ENCODE measurements around the gene SLC26A6. TPM values are rescaled to one million over a fixed set of nuclear protein-coding genes. Genes with fewer than 3 reads are reported as not detected.
A peak's percentile ranks its signal among the peaks of the same experiment; 100 is the strongest.

Gene SLC26A6
- total RNA-seq, 1 experiment from 2014 or later, result 58.9 TPM

- Mint-ChIP-seq H3K4me1 (peaks cover 16% of the 10 kb centered on the region), H3K36me3 (peaks cover 40% of the 10 kb centered on the region), H3K27me3 (ENCODE audit: low read depth) (no peaks in the 10 kb centered on the region; the same call in 1 of the 2 replicates), H3K9me3 (no peaks in the 10 kb centered on the region), H3K4me3 (no peak overlapping the region), H3K27ac (peak overlapping the region; percentile 75)
- DNase-seq (ENCODE audit: low spot score) (no peak), ATAC-seq (no peak)
- CTCF ChIA-PET, result interaction anchor here (1.0 to 1.4 kb wide), 3 partner anchors 37 to 161 kb away, joined by 3 to 6 read pairs (median 3); partner anchors contain the start of gene SLC26A6
- POLR2A ChIA-PET, result no interaction called here
- TF ChIP-seq MYBL2 (CRISPR knock-in tag; IDR thresholded peaks at IDR 0.05) (no peak), CDX4 (CRISPR knock-in tag; IDR thresholded peaks at IDR 0.05; ENCODE audit: borderline replicate concordance) (no peak), SMAD4 (CRISPR knock-in tag; IDR thresholded peaks at IDR 0.05) (no peak), NR2C2 (CRISPR knock-in tag; IDR thresholded peaks at IDR 0.05) (no peak), ESRRA (CRISPR knock-in tag; IDR thresholded peaks at IDR 0.05; ENCODE audit: borderline replicate concordance) (no peak), ZNF121 (CRISPR knock-in tag; IDR thresholded peaks at IDR 0.05) (no peak), ZNF512 (CRISPR knock-in tag; IDR thresholded peaks at IDR 0.05; ENCODE audit: borderline replicate concordance) (no peak), ZNF396 (CRISPR knock-in tag; IDR thresholded peaks at IDR 0.05; ENCODE audit: borderline replicate concordance) (no peak)
Observed at GRCh38 chr3:48597408-48597800, 37.9 kb downstream of the SLC26A6 start.

GRCh38 chr3:48596676-48597407 lies 38.4 kb downstream of the SLC26A6 start:
- no peak for TF ChIP-seq RELA (CRISPR knock-in tag; IDR thresholded peaks at IDR 0.05; ENCODE audit: borderline replicate concordance)
- TF ChIP-seq MYBL2 (CRISPR knock-in tag; IDR thresholded peaks at IDR 0.05), result no peak
- TF ChIP-seq CREB1 (CRISPR knock-in tag; IDR thresholded peaks at IDR 0.05), result no peak
- TF ChIP-seq ERG (CRISPR knock-in tag; IDR thresholded peaks at IDR 0.05), result no peak
- TF ChIP-seq ZSCAN18 (CRISPR knock-in tag; IDR thresholded peaks at IDR 0.05), result no peak
- TF ChIP-seq ZNF671 (CRISPR knock-in tag; IDR thresholded peaks at IDR 0.05), result no peak
- ATAC-seq (no peak), DNase-seq (ENCODE audit: low spot score) (no peak)
- H3K27me3 Mint-ChIP-seq (ENCODE audit: low read depth), result no peaks in the 10 kb centered on the region; the same call in 1 of the 2 replicates
- CTCF ChIA-PET, result interaction anchor here (1.0 to 1.4 kb wide), 4 partner anchors 36 to 161 kb away, joined by 3 to 6 read pairs (median 4); partner anchors contain the start of gene SLC26A6
- H3K4me3 Mint-ChIP-seq, result no peak overlapping the region
- POLR2A ChIA-PET, result interaction anchor here (0.9 to 1.6 kb wide), 2 partner anchors 13 to 14 kb away, joined by 3 to 5 read pairs; partner anchors contain the start of gene UQCRC1
- no peaks in the 10 kb centered on the region for H3K9me3 Mint-ChIP-seq
- peaks cover 16% of the 10 kb centered on the region for H3K4me1 Mint-ChIP-seq
- peaks cover 37% of the 10 kb centered on the region for H3K36me3 Mint-ChIP-seq
- peak overlapping the region; percentile 75 for H3K27ac Mint-ChIP-seq

- CTCF ChIA-PET, result interaction anchor here (0.8 to 1.2 kb wide), 4 partner anchors 38 to 195 kb away, joined by 3 to 4 read pairs (median 4); partner anchors contain the start of gene SLC26A6
- POLR2A ChIA-PET, result interaction anchor here (0.9 to 1.6 kb wide), 2 partner anchors 13 kb away, joined by 3 to 5 read pairs; partner anchors contain the start of gene UQCRC1
- peaks cover 16% of the 10 kb centered on the region for H3K4me1 Mint-ChIP-seq
- ATAC-seq (no peak), DNase-seq (ENCODE audit: low spot score) (no peak)
- no peaks in the 10 kb centered on the region for H3K9me3 Mint-ChIP-seq
- H3K36me3 Mint-ChIP-seq, result peaks cover 34% of the 10 kb centered on the region
- H3K27ac Mint-ChIP-seq, result no peak overlapping the region
- no peak for TF ChIP-seq ETV6 (CRISPR knock-in tag; IDR thresholded peaks at IDR 0.05)
- no peak for TF ChIP-seq FOXP1 (CRISPR knock-in tag; IDR thresholded peaks at IDR 0.05; ENCODE audit: borderline replicate concordance)
- H3K27me3 Mint-ChIP-seq (ENCODE audit: low read depth), result no peaks in the 10 kb centered on the region; the same call in 1 of the 2 replicates
- no peak overlapping the region for H3K4me3 Mint-ChIP-seq
Observed at GRCh38 chr3:48596157-48596556, 39.1 kb downstream of the SLC26A6 start.

Measured in WTC11 (cell line).